GM21737 (cell line): ENCODE data around the gene HERC2.
"Not testable (repeated sequence)": the region's sequence is repeated elsewhere in the genome, so short reads cannot be mapped to it uniquely, and the experiment has no call there.

Experiments used
- ATAC-seq: cut with Tn5 transposase; IDR thresholded peaks from one replicate; pipeline ENCODE4 v1.9.1; 2021; ENCODE audit warnings: mild to moderate bottlenecking, moderate library complexity; ENCODE audit not compliant: unreplicated experiment

HERC2 gene

DNA sequence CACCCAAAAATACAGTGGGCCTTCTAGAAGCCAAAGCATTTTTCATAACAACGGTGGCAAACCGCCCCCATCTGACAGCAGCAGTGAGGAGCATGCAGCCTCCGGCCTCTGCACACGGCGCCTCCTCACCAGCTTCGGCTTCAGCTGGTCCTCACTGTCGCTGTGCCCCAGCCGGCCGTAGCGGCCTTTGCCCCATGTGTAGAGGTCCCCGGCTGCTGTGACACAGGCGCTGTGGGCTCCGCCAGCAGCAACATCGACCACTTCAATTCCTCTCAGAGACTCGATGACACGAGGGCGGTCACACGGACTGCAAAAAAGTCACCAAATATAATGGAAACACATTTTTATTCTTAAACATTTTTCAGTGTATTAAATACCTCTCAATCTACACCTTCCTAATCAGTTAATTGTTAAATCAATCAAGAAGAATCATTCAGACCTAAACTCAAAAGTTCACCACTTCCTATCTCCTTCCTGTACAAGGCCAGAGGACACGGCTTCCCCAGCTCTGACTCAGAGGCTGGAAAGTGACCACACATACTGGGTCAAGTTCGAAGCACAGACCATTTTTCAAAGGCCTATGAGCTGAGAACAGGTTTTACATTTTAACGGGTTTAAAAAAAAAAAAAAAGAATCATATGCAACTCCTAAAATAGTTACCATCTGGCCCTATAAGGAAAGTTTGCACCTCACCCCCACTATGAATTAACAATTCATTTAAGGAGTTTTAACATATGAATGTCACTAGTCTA, 189.3 kb downstream of the HERC2 start:
- ATAC-seq = no peak

DNA sequence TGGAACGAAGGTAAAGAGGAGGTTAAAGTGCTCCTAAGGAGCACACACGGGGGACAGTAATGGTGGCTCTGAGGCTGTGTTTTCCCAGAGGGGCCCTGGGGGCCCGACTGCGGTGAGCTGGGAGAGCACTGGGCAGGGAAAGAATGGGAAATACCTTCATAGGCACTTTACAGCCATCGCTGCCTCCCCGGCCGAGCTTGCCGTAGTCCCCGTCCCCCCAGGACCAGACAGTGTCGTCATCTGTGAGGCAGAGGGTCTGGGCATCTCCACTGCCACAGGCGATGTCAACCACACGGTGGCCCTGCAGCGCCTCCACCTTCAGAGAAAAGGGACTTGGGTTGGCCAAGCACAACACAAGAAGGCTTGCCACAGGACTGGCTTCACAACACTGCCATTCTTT, 190.0 kb downstream of the HERC2 start:
- no peak for ATAC-seq

DNA sequence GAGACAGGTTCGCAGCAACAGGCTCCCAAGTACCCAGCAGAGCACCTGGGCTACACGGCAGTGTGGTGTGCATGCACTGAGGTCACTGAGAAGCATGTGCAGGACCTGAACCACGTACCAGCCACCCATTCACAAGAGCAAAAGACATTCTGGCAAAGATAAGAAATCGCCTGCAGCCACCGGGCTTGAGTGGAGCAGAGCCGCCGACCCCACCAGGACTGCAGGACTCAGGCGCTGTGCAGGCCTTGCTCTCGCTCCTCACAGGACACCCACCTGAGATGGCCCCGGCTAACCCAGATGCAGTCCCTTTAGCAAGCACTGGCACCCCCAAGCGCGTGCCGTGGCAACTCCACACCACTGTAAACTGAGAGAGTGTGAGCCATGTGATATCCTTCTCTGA, 190.6 kb downstream of the HERC2 start:
- no peak for ATAC-seq

DNA sequence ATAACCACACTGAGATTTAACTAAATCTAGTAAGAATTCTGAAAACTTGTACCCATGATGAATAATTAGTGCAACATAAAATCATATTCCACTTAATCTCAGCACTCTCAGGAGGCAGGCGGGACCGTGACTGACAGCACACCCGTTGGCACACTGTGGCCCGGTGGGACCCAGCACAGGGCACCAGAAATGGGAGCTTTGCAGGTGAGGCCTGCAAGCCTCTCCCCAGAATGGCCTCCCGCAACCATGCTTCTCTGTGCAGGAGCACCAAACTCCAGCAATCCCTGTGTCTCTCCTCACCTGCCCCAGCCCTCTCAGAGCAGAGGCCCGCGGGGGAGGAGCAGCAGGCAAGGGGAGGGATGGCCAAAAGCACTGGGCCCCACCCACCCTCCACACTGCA, 191.3 kb downstream of the HERC2 start:
- ATAC-seq = no peak

DNA sequence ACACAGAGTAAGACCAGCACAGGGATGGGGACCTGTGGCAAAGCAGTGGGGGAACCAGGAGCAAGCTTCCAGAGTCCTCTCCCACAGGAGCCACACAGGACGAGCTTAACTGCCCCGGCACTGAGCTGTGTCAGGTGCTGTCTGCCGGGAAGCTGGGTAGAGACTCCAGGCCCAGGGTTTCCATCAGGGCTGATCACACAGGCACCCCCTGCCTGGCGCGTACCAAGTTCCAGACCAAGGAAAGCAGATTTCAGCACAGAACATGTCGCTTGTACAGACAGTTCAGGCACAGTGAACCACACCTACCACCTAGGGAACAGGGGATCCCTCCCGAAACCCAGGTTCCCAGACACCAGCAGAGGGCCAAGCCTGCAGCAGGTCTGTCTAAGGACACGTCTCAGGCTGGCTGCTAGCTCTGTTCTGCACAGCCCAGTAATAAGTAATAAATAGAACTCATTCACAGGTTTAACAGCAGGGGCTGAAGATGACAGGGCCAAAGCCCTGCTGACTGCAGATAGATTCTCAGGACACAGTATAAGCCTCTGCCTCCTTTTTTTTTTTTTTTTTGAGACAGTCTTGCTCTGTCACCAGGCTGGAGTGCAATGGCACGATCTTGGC, 192.6 kb downstream of the HERC2 start:
- ATAC-seq = no peak

DNA sequence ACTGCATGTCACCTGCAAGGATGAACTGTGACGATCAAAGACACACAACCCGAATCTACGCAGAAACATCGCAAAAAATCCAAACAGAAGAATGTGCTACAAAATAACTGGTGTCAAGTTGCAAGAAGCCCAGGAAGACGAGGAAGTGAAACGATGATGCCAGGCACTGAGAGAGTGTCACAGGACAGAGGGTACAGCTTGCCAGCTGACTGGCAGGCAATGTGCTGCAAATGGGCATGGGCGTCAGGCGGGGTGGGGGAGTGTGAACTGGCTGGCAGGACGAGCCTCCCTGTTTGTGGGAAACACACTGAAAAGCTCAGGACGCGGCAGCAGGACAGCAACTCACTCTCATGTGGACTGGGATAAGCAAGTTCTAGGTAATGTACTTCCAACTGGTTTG, 193.9 kb downstream of the HERC2 start:
- ATAC-seq = no peak

DNA sequence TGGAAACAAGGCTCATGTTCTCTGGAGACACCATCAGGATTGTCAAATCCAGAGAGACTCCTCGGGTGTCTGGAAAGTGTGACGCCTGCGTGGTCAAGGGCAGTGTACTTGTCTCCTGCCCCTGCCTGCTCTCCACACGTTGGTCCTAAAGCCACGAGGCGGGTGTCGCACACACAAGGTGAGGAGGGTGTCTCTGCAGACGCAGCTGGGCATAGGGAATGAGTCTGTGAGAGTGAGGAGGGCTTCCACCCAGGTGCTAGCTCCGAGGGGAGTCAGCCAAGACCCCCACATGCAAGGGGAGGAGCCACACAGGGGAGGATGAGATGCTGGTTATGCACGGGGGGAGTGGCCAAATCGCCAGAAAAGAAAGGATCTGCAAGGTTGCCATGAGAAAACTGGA, 194.9 kb downstream of the HERC2 start:
- ATAC-seq = no peak

DNA sequence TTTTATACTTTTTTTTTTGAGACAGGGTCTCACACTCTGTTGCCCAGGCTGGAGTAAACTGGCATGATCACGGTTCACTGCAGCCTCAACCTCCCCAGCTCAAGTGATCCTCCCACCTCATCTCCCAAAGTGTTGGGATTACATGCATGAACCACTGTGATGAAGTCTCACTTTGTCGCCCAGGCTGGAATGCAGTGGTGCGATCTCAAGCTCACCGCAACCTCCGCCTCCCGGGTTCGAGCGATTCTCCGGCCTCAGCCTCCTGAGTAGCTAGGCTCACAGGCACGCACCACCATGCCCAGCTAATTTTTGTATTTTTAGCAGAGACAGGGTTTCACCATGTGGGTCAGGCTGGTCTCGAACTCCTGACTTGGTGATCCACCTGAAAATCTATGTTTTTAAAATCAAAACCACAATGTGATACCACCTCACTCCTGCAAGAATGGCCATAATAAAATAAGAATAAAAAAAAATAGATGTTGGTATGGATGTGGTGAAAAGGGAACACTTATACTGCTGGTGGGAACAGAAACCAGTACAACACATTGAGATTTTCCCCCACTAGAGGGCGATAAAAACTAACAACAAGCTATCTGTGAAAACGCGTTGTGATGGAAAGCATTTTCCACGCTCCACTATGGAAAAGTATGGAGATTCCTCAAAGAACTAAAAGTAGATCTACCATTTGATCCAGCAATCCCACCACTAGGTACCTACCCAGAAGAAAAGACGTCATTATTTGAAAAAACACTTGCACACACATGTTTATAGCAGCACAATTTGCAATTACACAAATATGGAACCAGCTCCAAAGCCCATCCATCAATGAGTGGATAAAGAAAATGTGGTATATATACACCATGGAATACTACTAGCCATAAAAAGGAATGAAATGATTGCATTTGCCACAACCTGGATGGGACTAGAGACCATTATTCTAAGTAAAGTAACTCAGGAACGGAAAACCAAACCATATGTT, 196.0 kb downstream of the HERC2 start:
- no peak for ATAC-seq

DNA sequence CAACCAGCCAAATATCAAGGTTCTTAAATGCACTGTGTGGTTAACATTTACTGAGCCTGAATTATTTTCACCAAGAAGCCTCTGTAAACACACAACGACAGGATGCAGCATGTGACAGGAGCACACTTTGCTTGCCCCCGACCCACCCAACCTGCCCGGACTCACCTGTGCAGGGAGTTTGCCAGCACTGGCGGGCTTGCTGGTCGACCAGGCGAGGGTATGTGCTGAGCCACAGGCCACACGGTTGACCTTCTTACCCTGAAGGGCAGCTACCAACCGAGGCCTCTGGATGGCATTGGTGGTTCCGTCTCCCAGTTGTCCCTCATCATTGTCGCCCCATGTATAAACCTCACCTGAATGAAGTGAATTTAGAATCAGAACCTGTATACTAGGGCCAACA, 197.1 kb downstream of the HERC2 start:
- ATAC-seq = no peak

DNA sequence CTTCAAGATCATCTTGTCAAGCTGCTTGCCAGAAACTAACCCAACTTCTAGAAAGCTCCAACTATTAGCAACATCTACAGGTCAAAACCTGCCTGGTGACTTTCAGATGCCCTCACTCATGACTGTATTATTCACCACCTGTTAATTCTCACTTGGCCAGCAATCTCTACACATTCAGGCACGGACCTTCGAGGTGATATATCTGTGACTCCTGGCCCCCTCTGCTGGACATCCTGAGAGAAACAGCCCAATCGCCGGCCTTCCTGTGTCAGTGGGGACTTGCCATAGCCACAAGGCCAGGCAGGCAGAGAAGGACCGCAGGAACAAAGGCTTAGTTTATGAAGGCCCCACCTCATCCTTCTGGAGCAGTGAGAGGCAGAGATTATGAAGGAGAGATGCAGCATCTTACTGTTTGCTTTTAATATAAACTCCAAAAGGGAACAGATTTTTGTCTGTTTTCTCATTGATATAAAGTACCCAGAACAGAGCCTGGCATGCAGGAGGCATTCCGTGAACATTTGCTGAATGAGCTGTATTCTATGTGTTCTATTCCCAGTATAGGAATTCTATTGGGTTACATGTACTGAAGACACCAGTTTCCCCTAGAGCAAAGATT, 198.5 kb downstream of the HERC2 start:
- no peak for ATAC-seq

DNA sequence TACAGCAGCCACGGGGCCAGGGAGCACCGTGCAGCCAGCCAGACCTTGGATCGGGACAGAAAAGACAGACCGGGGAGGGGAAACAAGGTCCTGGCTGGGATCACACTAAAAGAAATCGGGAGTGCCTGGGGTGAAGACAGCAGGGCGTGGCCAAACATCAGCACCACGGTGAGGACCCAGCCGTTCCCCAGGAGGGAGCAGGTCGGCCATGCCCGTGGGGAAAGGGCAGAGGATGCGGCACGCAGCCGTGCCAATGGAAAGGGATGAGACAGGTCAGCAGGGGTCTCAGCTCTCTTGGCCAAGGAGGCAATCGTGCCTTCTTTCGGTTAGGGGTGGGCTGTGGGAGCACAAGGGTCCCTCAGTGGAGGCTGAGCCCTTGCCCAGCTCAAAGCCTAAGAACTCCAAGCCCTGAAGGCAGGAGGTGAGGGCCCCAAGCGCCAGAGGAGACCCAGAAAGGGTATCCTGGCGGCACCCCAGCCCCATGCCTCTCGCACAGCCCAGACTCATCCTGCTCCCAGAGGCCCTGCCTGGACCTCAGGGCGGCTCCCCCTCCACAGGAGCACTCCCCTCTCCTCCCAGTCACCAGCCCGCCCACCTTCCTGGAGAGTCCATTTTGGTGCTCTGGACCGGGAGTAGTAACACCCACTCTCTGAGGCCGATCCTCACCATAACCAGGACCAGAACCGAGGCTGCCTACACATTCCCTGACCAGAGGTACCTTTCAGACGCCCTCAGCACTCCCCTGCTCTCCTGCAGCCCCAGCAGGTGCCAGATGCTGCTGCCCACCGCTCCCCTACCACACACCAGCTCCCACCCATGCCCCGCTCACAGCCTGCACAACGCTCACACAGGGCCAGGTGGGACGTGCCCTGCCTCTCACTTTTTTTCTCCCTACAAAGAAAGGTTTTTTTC, 199.7 kb downstream of the HERC2 start:
- ATAC-seq = no peak

DNA sequence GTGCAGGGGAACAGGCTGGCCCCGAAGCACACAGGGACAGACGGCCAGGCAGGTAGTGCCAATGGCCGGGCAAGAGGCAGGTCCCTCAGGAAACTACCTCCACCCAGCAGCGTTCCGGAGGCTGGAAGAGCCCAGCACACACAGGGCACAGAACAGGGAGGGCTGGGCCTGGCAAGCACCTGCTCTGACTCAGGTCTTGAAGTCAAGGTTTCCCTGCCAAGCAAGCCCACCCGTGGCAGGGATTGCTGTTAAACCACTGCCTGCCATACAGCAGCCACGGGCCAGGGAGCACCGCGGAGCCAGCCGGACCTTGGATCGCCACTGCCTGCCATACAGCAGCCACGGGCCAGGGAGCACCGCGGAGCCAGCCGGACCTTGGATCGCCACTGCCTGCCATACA, 200.4 kb downstream of the HERC2 start:
- not testable (repeated sequence) for ATAC-seq

DNA sequence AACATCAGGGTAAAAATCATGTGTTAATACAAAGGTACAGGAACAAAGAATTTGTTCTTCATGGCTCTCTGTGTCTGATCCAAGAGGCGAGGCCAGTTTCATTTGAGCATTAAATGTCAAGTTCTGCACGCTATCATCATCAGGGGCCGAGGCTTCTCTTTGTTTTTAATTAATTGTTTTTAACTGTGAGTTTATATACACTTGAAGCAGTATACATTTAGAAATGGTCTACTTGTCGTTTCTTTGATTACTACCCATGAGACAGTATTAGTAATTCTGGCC, 201.7 kb downstream of the HERC2 start:
- no peak for ATAC-seq

DNA sequence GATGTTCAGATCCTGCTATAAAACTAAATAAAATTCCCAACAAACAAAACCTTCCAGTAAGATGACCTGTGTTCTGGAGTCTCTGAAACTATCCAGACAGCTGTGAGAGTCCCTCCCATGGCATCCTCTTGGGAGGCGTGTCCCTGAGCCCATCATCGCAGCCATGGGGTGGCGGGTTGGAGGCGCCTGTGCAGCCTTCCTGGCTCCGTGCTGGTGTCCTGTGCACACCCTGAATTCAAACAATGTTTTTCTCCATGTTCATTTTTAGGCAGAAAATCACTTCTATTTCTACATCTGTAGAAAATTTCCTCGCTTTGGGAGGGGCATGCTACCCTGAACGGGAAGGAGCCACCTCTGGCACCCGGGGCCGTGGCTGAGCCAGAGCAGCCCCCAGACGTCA, 203.4 kb downstream of the HERC2 start:
- no peak for ATAC-seq

DNA sequence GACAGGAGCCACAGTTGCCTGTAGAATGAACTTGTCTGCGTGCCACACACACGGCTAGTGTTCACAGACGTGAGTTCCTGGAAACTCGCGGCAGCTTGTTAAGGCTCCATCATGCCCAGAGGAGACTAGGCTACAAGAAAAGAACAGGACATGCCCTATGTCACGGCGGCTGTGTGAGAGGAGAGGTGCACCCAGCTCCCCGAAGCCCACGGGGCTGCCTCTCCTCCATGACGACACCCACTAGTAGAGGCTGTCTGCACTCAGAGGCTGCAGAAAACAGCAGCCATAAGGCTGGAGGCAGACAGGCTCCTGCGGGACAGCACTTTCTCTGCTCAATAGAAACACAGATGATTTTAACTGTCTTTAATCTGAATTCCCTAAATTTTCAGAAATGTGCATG, 203.9 kb downstream of the HERC2 start:
- ATAC-seq = no peak

DNA sequence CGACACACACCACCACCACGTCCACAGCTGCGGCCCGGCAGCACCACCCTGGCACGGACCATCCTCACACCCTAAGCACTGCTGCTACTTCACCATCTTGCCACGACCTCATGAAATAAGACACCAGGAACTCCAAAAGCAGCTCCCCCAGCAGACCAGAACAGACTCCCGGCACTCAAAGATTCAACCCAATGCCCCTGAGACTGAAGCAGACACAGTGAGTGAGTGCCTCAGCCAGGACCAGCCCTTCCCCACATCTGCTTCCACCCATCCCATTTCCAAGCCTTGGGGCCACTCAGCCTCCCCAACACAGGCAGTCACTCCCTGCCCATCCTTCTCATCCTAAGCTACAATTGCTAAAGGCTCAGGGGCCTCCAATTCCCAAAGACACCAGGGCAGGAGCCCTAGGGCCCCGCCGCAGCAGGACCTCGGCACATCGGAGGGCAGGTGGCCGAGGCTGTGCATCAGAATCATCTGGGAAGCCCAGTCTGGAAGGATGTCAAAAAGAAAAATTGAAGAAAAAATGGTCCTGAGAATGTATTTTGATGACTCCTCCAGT, 204.5 kb downstream of the HERC2 start:
- no peak for ATAC-seq

DNA sequence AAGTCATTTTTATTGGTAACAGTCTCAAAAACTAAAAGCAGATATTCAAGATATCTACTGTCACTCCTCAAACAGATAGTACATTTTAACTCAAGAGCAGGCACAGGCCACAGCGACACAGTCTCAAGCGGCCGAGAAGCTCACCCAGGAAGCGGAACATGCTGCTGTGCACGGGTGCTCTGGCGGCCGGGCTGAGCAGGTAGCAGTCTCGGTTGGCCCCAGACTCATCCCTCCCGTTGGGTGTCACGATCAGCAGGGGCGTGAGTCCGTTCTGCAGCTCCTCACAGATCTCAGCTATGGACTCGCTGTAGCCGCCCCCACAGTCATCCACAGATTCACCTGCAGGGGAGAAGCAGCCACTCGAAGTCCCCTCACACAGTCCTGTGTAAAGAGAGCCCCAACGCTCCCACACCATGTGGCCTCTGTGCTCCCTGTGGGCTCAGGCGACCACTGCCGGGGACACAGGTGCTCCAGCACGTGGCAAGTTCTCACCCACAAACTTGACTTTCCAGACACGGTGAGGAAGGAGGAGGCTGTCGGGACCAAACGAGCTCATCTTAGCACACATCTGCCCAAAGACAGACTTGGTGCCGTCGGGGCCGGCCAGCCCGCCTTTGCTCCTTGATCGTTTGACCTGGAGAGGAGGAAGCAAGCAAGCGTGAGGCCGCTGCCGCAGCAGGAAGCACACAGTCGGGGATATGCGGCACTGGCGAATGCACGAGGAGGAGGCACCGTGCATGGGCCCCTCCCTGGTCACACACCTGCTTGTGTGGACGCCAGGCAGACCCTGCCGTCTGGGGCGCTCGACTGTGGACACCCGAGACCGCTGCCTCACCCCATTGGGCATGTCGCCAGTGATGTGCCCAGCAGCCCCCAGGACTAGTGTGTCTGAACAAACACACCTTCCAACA, 205.2 kb downstream of the HERC2 start:
- no peak for ATAC-seq

DNA sequence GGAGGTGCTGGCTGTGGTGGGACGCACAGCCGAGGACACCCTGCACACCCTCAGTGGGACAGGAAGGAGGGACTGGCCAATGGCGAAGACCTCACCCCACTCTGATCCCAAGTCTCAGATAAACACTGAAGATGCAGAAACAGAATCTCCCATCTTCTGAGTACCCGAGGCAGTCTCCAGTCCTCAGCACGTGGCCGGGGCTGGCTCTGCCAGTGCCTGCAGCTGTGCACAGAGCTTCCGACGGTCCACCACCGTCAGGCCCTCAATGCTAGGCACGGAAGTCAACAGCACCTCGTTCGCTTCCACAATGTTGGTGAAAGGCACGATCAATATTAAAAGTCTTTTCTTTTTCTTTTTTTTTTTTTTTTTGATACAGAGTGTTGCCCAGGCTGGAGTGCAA, 206.1 kb downstream of the HERC2 start:
- ATAC-seq = no peak
